SK-N-MC (cell line): Measurements from ENCODE around the gene ITSN2.

Experiments
- EZH2 ChIP-seq: fragments of 200-600 bp; sonication (generic); IDR thresholded peaks from one replicate; pipeline ENCODE4 v1.6.1; 2017; ENCODE audit warnings: antibody characterized with exemption
- POLR2AphosphoS5 ChIP-seq: IDR thresholded peaks from 2 replicates; pipeline ENCODE4 v1.6.1; 2012; ENCODE audit warnings: mild to moderate bottlenecking, low read depth, low read length, borderline replicate concordance

DNA sequence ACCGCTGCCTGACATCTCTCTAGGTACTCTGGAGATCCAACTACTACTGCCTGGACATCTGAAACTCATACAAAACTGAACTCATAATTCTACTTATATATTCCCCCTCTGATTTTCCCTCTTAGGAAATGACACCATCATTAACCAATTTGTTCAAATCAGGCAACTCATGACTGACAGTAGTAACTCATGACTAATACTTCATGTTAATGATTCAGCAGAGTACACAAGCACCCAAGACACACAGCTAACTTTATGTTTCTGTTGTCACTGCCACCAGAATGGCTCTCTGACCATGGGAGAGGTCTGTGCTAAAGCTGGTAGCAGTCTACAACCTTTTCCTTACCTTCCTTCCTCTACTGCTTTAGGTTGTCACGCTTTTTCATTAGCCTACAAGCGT lies 91.1 kb downstream of the ITSN2 start:
- TF ChIP-seq EZH2 = no peak
- TF ChIP-seq POLR2AphosphoS5 = no peak
